GM21367 (cell line): Measurements from ENCODE around the gene FAM107A.

Experiments used
- ATAC-seq: cut with Tn5 transposase; IDR thresholded peaks from one replicate; pipeline ENCODE4 v1.9.1; 2021; ENCODE audit not compliant: unreplicated experiment

FAM107A gene

GRCh38 chr3:58568572-58569286 lies 8.5 kb downstream of the FAM107A start:
- ATAC-seq: peak; percentile 47

- no peak for ATAC-seq
Observed at GRCh38 chr3:58567251-58567515, 10.0 kb downstream of the FAM107A start.

GRCh38 chr3:58566398-58567250 lies 10.6 kb downstream of the FAM107A start:
- ATAC-seq: no peak

GRCh38 chr3:58565621-58566397 lies 11.4 kb downstream of the FAM107A start:
- ATAC-seq: no peak

- no peak for ATAC-seq
Observed at GRCh38 chr3:58564456-58565160, 12.6 kb downstream of the FAM107A start.

- no peak for ATAC-seq
Observed at GRCh38 chr3:58564054-58564453, 13.1 kb downstream of the FAM107A start.

GRCh38 chr3:58563386-58564035 lies 13.7 kb downstream of the FAM107A start:
- no peak for ATAC-seq

- no peak for ATAC-seq
Observed at GRCh38 chr3:58562498-58562897, 14.7 kb downstream of the FAM107A start.

GRCh38 chr3:58560771-58561311 lies 16.4 kb downstream of the FAM107A start:
- no peak for ATAC-seq

GRCh38 chr3:58559586-58559985 lies 17.6 kb downstream of the FAM107A start:
- no peak for ATAC-seq

GRCh38 chr3:58557491-58557890 lies 19.7 kb downstream of the FAM107A start:
- ATAC-seq: no peak

GRCh38 chr3:58556761-58557221 lies 20.4 kb downstream of the FAM107A start:
- no peak for ATAC-seq

GRCh38 chr3:58556001-58556400 lies 21.2 kb downstream of the FAM107A start:
- no peak for ATAC-seq

GRCh38 chr3:58555203-58555602 lies 22.0 kb downstream of the FAM107A start:
- no peak for ATAC-seq

GRCh38 chr3:58553003-58553402 lies 24.2 kb downstream of the FAM107A start:
- ATAC-seq: no peak

GRCh38 chr3:58551636-58552180 lies 25.5 kb downstream of the FAM107A start:
- no peak for ATAC-seq

GRCh38 chr3:58544541-58544940 lies 32.6 kb downstream of the FAM107A start:
- ATAC-seq: no peak

GRCh38 chr3:58540176-58540858 lies 36.9 kb downstream of the FAM107A start:
- ATAC-seq: no peak

- no peak for ATAC-seq
Observed at GRCh38 chr3:58539626-58540025, 37.6 kb downstream of the FAM107A start.
